Smooth muscle cell (in vitro differentiated cells): ENCODE measurements around the gene TAPT1. TPM values are rescaled to one million over a fixed set of nuclear protein-coding genes. Genes with fewer than 3 reads are reported as not detected.

ENCODE experiments used
- DNase-seq: peaks from one replicate; lab custom pipeline; 2025; ENCODE audit not compliant: unreplicated experiment; lab: John Stamatoyannopoulos, UW
- H2AFZ ChIP-seq: fragments of 200-600 bp; sonication (generic); 2 replicates; pipeline ENCODE4 v1.6.0; 2016; ENCODE audit warnings: antibody characterized with exemption, low read depth, mild to moderate bottlenecking
- H3F3A ChIP-seq: fragments of 200-600 bp; sonication (generic); 2 replicates; pipeline ENCODE4 v1.6.0; 2017; ENCODE audit warnings: antibody characterized with exemption, low read depth
- H3K27ac ChIP-seq: fragments of 200-600 bp; sonication (generic); 2 replicates; pipeline ENCODE4 v1.5.1; 2016; ENCODE audit warnings: low read depth, mild to moderate bottlenecking
- H3K27me3 ChIP-seq: fragments of 200-600 bp; sonication (generic); 2 replicates; pipeline ENCODE4 v1.6.1; 2016; ENCODE audit warnings: low read depth, mild to moderate bottlenecking
- H3K36me3 ChIP-seq: fragments of 200-600 bp; sonication (generic); 2 replicates; pipeline ENCODE4 v1.5.1; 2016; ENCODE audit warnings: low read depth
- H3K4me1 ChIP-seq: fragments of 200-600 bp; sonication (generic); 2 replicates; pipeline ENCODE4 v1.5.1; 2016; ENCODE audit warnings: low read depth
- H3K4me2 ChIP-seq: fragments of 200-600 bp; sonication (generic); 2 replicates; pipeline ENCODE4 v1.6.0; 2016; ENCODE audit warnings: mild to moderate bottlenecking
- H3K4me3 ChIP-seq: fragments of 200-600 bp; sonication (generic); 2 replicates; pipeline ENCODE4 v1.5.1; 2016; ENCODE audit warnings: mild to moderate bottlenecking
- H3K79me2 ChIP-seq: fragments of 200-600 bp; sonication (generic); 2 replicates; pipeline ENCODE4 v1.6.0; 2016; ENCODE audit warnings: low read depth, mild to moderate bottlenecking
- H3K9ac ChIP-seq: fragments of 200-600 bp; sonication (generic); 2 replicates; pipeline ENCODE4 v1.6.0; 2016; ENCODE audit warnings: low read depth
- H3K9me3 ChIP-seq: fragments of 200-600 bp; sonication (generic); replicated peaks from 2 replicates; pipeline ENCODE4 v1.5.1; 2016; ENCODE audit warnings: low read depth
- H4K20me1 ChIP-seq: fragments of 200-600 bp; sonication (generic); 2 replicates; pipeline ENCODE4 v1.6.0; 2016; ENCODE audit warnings: low read depth
- CTCF ChIP-seq: fragments of 200-600 bp; sonication (generic); IDR thresholded peaks from 2 replicates; pipeline ENCODE4 v1.5.1; 2017; ENCODE audit warnings: borderline replicate concordance, mild to moderate bottlenecking, antibody characterized with exemption; ENCODE audit not compliant: insufficient read depth, poor library complexity, severe bottlenecking
- WGBS: methylation state at CpG from one replicate; pipeline ENCODE4 v1.1.7; 2016; ENCODE audit warnings: low lambda C conversion rate; 5-methylcytosine and 5-hydroxymethylcytosine counted together
- polyA plus RNA-seq: library from polyadenylated mRNA; unstranded; fragments of >200 nt; fragmentation: Nextera tagmentation; extraction: Ambion mirVana; gene quantifications from 2 replicates; pipeline ENCODE4 v1.2.1, GENCODE V29; 2016
- total RNA-seq: library from RNA; depleted of rRNA; stranded (reverse); fragments of >200 nt; gene quantifications from 2 replicates; pipeline ENCODE4 v1.2.3, GENCODE V29; 2014

Gene TAPT1
- total and polyA plus RNA-seq, 2 experiments from 2014 or later, result 7.9 to 12.9 TPM

- Histone ChIP-seq H3K36me3 (no peaks in the 10 kb centered on the region), H3K4me3 (no peak overlapping the region), H3K27ac (no peak overlapping the region), H3K9ac (no peak overlapping the region), H3F3A (no peaks in the 10 kb centered on the region), H3K4me1 (no peaks in the 10 kb centered on the region), H2AFZ (no peak overlapping the region), H3K9me3 (no peaks in the 10 kb centered on the region), H3K27me3 (no peaks in the 10 kb centered on the region), H3K79me2 (peaks cover 14% of the 10 kb centered on the region), H3K4me2 (no peak overlapping the region), H4K20me1 (peaks cover 37% of the 10 kb centered on the region)
- WGBS, result 95% methylated on average over 3 of the region's 3 CpGs
- TF ChIP-seq CTCF, result no peak
- DNase-seq, result no peak
Observed at GRCh38 chr4:16212138-16212782, 14.0 kb downstream of the TAPT1 start.

- DNase-seq, result no peak
- H3K79me2 ChIP-seq, result no peaks in the 10 kb centered on the region
- no peaks in the 10 kb centered on the region for H3K9me3 ChIP-seq
- no peak overlapping the region for H3K9ac ChIP-seq
- WGBS, result 100% methylated on average over 1 of the region's 1 CpG
- TF ChIP-seq CTCF, result no peak
- no peaks in the 10 kb centered on the region for H3K36me3 ChIP-seq
- H3K4me1 ChIP-seq, result no peaks in the 10 kb centered on the region
- H3K4me3 ChIP-seq, result no peak overlapping the region
- peaks cover 22% of the 10 kb centered on the region for H4K20me1 ChIP-seq
- H3F3A ChIP-seq, result no peaks in the 10 kb centered on the region
- H2AFZ ChIP-seq, result no peak overlapping the region
- no peak overlapping the region for H3K4me2 ChIP-seq
- H3K27ac ChIP-seq, result no peak overlapping the region
- H3K27me3 ChIP-seq, result no peaks in the 10 kb centered on the region
Observed at GRCh38 chr4:16207409-16207808, 18.9 kb downstream of the TAPT1 start.

- Histone ChIP-seq H3K9me3 (no peaks in the 10 kb centered on the region), H3K4me2 (no peak overlapping the region), H2AFZ (no peak overlapping the region), H4K20me1 (peaks cover 23% of the 10 kb centered on the region), H3K4me1 (no peaks in the 10 kb centered on the region), H3K36me3 (no peaks in the 10 kb centered on the region), H3K9ac (no peak overlapping the region), H3F3A (no peaks in the 10 kb centered on the region), H3K27ac (no peak overlapping the region), H3K27me3 (no peaks in the 10 kb centered on the region), H3K79me2 (no peaks in the 10 kb centered on the region), H3K4me3 (no peak overlapping the region)
- no peak for DNase-seq
- 75% methylated on average over 2 of the region's 2 CpGs for WGBS
- TF ChIP-seq CTCF, result no peak
Observed at GRCh38 chr4:16206848-16207247, 19.4 kb downstream of the TAPT1 start.

- WGBS, result 69% methylated on average over 5 of the region's 5 CpGs
- Histone ChIP-seq H4K20me1 (peaks cover 28% of the 10 kb centered on the region), H3K9ac (no peak overlapping the region), H3K4me3 (no peak overlapping the region), H3K9me3 (no peaks in the 10 kb centered on the region), H3F3A (no peaks in the 10 kb centered on the region), H2AFZ (no peak overlapping the region), H3K27me3 (no peaks in the 10 kb centered on the region), H3K79me2 (no peaks in the 10 kb centered on the region), H3K27ac (no peak overlapping the region), H3K4me1 (no peaks in the 10 kb centered on the region), H3K4me2 (no peak overlapping the region), H3K36me3 (no peaks in the 10 kb centered on the region)
- no peak for TF ChIP-seq CTCF
- DNase-seq, result no peak
Observed at GRCh38 chr4:16206301-16206700, 20.0 kb downstream of the TAPT1 start.
